Measurements from ENCODE around the gene KLRG1. TPM values are rescaled to one million over a fixed set of nuclear protein-coding genes. Genes with fewer than 3 reads are reported as not detected.

KLRG1 gene
- polyA plus RNA-seq, 1 of the 3 experiments (the other 2 are of a cell fraction) = 5.1 TPM

GRCh38 chr12:9027161-9028059 is 38.1 kb downstream of the KLRG1 start:
- POLR2A ChIA-PET = no interaction called here
- Histone ChIP-seq H3K9me3 (no peaks in the 10 kb centered on the region), H3K4me1 (ENCODE audit: control insufficient read depth in 1 of 2, insufficient read depth in 2 of 2, low read depth in 1 of 2, low read length in 1 of 2) (no peaks in the 10 kb centered on the region), H4K20me1 (ENCODE audit: insufficient read depth) (no peaks in the 10 kb centered on the region), H3K4me2 (no peak overlapping the region), H3F3A (replicated peaks; ENCODE audit: insufficient read depth) (no peaks in the 10 kb centered on the region), H3K9me2 (no peaks in the 10 kb centered on the region), H3K27me3 (ENCODE audit: insufficient read depth) (no peaks in the 10 kb centered on the region), H3K9ac (no peak overlapping the region), H3K36me3 (replicated peaks in 1 of 2; ENCODE audit: control insufficient read depth in 1 of 2, insufficient read depth in 2 of 2, low read length in 1 of 2) (no peaks in the 10 kb centered on the region), H2AFZ (ENCODE audit: low read depth) (no peak overlapping the region), H3K27ac (ENCODE audit: low read depth in 2 of 2, low read length in 1 of 2) (no peak overlapping the region), H3K79me2 (ENCODE audit: insufficient read depth) (no peaks in the 10 kb centered on the region), H3K4me3 (ENCODE audit: low read depth in 2 of 2, low read length in 1 of 2) (no peak overlapping the region)
- CTCF ChIA-PET = interaction anchor here (0.9 to 1.9 kb wide), 2 partner anchors 10 to 77 kb away, joined by 3 to 6 read pairs; partner anchors contain the start of gene M6PR
- WGBS (ENCODE audit: low lambda C conversion rate) = 62% methylated on average over 7 of the region's 7 CpGs
- no peak for DNase-seq
- TF ChIP-seq MEF2A (IDR thresholded peaks at IDR 0.05; ENCODE audit: borderline replicate concordance, low read depth) (no peak), USF2 (IDR thresholded peaks at IDR 0.05; ENCODE audit: borderline replicate concordance, low read depth, low read length) (no peak), GABPA (IDR thresholded peaks at IDR 0.05; ENCODE audit: low read depth) (no peak), RAD21 (IDR thresholded peaks at IDR 0.05; ENCODE audit: low read length) (no peak), REST (IDR thresholded peaks at IDR 0.05; ENCODE audit: low read depth, low read length) (no peak), NRF1 (IDR thresholded peaks at IDR 0.05; ENCODE audit: low read depth, low read length) (no peak), IRF3 (IDR thresholded peaks at IDR 0.05; ENCODE audit: low read depth, low read length) (no peak), ELF1 (IDR thresholded peaks at IDR 0.05) (no peak), USF1 (IDR thresholded peaks at IDR 0.05; ENCODE audit: borderline replicate concordance, low read depth) (no peak), POLR2AphosphoS5 (IDR thresholded peaks at IDR 0.05; ENCODE audit: low read depth, low read length) (no peak), SMC3 (IDR thresholded peaks at IDR 0.05; ENCODE audit: low read depth, low read length) (no peak), CTCF (IDR thresholded peaks at IDR 0.05) (no peak), RXRA (IDR thresholded peaks at IDR 0.05; ENCODE audit: borderline replicate concordance, low read depth) (no peak)
